Osteoblast (primary cell): ENCODE results near the gene GRAMD4. TPM values are rescaled to one million over a fixed set of nuclear protein-coding genes. Genes with fewer than 3 reads are reported as not detected.
A peak's percentile ranks its signal among the peaks of the same experiment; 100 is the strongest.

Experiments used
- DNase-seq: peaks from one replicate; pipeline ENCODE4 v3.0.0; 2011; ENCODE audit warnings: low spot score, mixed read lengths; ENCODE audit not compliant: insufficient read length; ENCODE audit errors: missing footprints
- H2AFZ ChIP-seq: 2 replicates; pipeline ENCODE4 v1.6.0; 2011; ENCODE audit warnings: mild to moderate bottlenecking, low read length
- H3K27ac ChIP-seq: 2 replicates; pipeline ENCODE4 v1.5.1; 2011; ENCODE audit warnings: mild to moderate bottlenecking, low read depth, low read length, moderate library complexity
- H3K27me3 ChIP-seq: 2 replicates; pipeline ENCODE4 v1.6.0; 2012; ENCODE audit warnings: mild to moderate bottlenecking, control low read depth, inconsistent platforms, low read length, moderate library complexity; ENCODE audit not compliant: insufficient read depth
- H3K36me3 ChIP-seq: 2 replicates; pipeline ENCODE4 v1.5.1; 2011; ENCODE audit warnings: mild to moderate bottlenecking, low read length, control low read depth, moderate library complexity; ENCODE audit not compliant: insufficient read depth
- H3K4me1 ChIP-seq: 2 replicates; pipeline ENCODE4 v1.5.1; 2011; ENCODE audit warnings: mild to moderate bottlenecking, low read length, control low read depth, moderate library complexity; ENCODE audit not compliant: insufficient read depth
- H3K4me2 ChIP-seq: 2 replicates; pipeline ENCODE4 v1.6.0; 2011; ENCODE audit warnings: mild to moderate bottlenecking, low read length; ENCODE audit not compliant: insufficient read depth
- H3K4me3 ChIP-seq: fragments of 200-600 bp; sonication (generic); 3 replicates; pipeline ENCODE4 v1.5.1; 2012; ENCODE audit warnings: mild to moderate bottlenecking, low read length, inconsistent platforms; ENCODE audit not compliant: insufficient read depth
- H3K79me2 ChIP-seq: 2 replicates; pipeline ENCODE4 v1.6.0; 2012; ENCODE audit warnings: mild to moderate bottlenecking, low read length, control low read depth, inconsistent platforms; ENCODE audit not compliant: insufficient read depth
- H3K9me3 ChIP-seq: 2 replicates; pipeline ENCODE4 v1.5.1; 2011; ENCODE audit warnings: low read depth, low read length, control low read depth
- H4K20me1 ChIP-seq: 2 replicates; pipeline ENCODE4 v1.6.0; 2012; ENCODE audit warnings: mild to moderate bottlenecking, low read length, control low read depth; ENCODE audit not compliant: insufficient read depth
- total RNA-seq: library from RNA; depleted of rRNA; stranded (reverse); fragments of >200 nt; gene quantifications from 2 replicates; pipeline ENCODE4 v1.2.3, GENCODE V29; 2012
- TF ChIP-seq, protein P1 (sequence below): IDR thresholded peaks from 2 replicates; pipeline ENCODE4 v1.5.1; 2011; ENCODE audit warnings: mild to moderate bottlenecking, low read depth, low read length, moderate library complexity; ENCODE audit errors: extremely low read depth

The GRAMD4 gene
- total RNA-seq, 1 donor: 17.0 TPM

DNA sequence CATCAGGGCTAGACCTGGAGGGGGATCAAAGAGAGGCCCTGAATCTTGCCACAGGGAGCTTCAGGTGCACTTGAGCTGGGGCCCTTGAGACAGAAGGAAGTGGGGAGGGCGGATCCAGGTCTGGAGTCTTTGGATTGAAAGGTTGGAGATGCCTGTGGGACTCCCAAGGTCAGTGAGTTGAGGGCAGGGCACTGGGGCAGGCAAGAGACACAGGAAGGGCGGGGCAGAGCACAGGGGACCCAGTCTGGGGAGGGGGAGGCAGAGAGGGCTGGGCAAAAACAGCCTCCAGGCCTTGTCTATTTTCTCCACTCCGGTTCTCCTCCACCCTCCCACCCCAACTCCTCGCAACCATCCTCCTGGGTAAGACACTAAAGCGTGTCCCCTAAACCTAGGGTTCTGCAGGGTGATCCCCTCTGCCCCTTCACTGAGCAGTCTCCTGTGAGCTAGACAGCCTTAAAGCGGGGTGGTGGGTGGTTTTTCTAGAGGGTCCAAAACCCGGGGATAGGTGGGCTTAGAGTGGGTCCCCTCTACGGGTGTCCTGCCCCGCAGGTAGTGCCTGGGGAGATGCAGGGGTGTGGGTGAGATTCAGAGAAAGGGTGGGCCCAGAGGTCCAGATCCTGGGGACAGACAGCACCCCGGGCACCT is 44.2 kb upstream of the GRAMD4 start:
- Histone ChIP-seq H2AFZ (peak overlapping the region; percentile 74), H3K36me3 (no peaks in the 10 kb centered on the region), H3K27me3 (peaks cover 3% of the 10 kb centered on the region), H3K79me2 (peaks cover 18% of the 10 kb centered on the region), H3K4me2 (peak overlapping the region; percentile 79), H3K4me1 (peaks cover 7% of the 10 kb centered on the region), H3K27ac (no peak overlapping the region), H3K4me3 (peak overlapping the region; percentile 70), H4K20me1 (peaks cover 20% of the 10 kb centered on the region), H3K9me3 (peaks cover 6% of the 10 kb centered on the region)
- no peak for DNase-seq
- TF ChIP-seq, protein P1, sequence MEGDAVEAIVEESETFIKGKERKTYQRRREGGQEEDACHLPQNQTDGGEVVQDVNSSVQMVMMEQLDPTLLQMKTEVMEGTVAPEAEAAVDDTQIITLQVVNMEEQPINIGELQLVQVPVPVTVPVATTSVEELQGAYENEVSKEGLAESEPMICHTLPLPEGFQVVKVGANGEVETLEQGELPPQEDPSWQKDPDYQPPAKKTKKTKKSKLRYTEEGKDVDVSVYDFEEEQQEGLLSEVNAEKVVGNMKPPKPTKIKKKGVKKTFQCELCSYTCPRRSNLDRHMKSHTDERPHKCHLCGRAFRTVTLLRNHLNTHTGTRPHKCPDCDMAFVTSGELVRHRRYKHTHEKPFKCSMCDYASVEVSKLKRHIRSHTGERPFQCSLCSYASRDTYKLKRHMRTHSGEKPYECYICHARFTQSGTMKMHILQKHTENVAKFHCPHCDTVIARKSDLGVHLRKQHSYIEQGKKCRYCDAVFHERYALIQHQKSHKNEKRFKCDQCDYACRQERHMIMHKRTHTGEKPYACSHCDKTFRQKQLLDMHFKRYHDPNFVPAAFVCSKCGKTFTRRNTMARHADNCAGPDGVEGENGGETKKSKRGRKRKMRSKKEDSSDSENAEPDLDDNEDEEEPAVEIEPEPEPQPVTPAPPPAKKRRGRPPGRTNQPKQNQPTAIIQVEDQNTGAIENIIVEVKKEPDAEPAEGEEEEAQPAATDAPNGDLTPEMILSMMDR: no peak

DNA sequence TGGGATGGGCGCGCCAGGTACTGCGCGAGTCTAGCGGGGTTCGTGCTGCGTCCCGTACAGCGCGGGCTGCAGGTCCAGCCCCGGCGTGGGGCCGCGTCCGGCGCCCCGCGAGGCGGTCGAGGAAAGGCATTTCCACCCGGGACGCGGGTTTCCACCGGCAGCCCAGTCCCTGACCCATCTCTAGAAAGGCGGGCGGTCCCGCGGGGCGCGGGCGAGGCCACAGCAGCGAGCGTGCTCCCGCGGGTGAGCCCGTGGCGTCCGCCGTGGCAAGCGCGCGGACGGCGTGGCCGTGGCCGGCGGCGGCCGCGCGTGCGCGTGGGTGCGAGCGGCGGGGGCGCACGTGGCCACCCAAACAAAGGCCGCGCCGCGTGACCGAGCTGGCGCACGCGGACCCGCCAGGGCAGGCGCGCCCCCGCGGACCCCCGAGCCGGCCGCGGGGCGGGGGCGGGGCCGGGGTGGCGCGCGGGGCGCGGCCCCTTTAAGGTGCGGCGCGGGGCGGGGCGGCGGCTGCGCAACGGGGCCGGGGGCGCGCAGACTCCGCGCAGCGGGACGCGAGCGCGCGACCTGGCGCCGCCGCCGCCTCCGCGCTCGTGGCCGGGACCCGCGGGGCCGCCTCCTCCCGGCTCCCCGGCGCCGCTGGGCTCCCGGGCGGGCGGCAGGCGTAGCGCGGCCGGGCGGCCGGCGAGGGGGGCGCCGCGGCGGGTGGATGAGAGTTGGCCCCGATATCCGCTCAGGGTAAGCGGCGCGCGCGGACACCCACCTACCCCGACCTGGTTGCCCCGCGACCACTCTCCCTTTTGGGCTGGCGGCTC is 43.4 kb upstream of the GRAMD4 start:
- Histone ChIP-seq H3K79me2 (peaks cover 24% of the 10 kb centered on the region), H3K27ac (no peak overlapping the region), H3K4me3 (peak overlapping the region; percentile 76), H3K27me3 (peaks cover 3% of the 10 kb centered on the region), H4K20me1 (peaks cover 27% of the 10 kb centered on the region), H3K9me3 (peaks cover 5% of the 10 kb centered on the region), H3K36me3 (no peaks in the 10 kb centered on the region), H3K4me1 (peaks cover 7% of the 10 kb centered on the region), H3K4me2 (peak overlapping the region; percentile 79), H2AFZ (peak overlapping the region; percentile 74)
- peak; percentile 99 for DNase-seq
- TF ChIP-seq, protein P1: no peak

DNA sequence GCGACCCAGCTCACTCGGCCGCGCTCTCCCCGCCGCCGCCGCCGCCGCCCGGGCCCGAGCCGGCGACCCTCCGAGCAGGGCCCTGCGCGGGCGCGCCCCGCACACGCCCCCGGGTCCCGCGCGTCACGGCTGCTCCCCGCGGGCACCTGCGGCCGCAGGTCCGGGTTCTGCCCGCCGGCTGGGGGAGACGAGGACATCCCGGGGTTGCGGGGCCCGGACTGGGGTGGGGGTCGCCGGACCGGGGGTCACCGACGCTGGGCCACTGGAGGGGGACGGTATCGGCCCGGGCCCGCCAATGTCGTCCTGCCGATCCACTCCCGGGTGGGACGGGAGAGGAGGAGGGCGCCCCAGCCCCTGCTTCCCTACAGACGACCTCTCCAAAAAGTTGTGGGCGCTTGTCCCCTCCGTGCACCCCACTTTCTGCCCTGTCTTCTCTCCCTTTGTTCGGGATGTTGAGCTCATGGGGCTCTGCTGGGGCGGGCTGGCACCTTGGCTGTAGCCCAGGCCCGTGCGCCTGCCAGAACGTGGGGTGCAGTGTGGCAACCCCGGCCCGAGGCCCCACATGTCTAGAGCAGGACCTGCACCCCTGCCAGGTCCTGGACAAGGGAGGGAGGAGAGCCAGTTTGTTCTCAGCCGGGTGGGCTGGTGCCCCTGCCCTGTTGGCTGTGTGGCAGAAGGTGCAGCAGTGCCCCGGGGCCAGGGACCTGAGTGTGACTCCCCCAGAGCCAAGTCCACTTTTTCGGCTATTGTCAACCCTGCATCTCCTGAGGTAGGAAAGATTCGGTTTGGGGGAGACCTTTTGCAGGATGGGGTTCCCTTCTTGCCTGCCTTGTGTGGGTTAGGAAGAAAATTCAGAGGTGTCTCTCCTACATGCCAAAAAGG is 42.6 kb upstream of the GRAMD4 start:
- H4K20me1 ChIP-seq: peaks cover 34% of the 10 kb centered on the region
- H3K27ac ChIP-seq: no peak overlapping the region
- H3K79me2 ChIP-seq: peaks cover 30% of the 10 kb centered on the region
- H3K4me2 ChIP-seq: peak overlapping the region; percentile 84
- H3K36me3 ChIP-seq: no peaks in the 10 kb centered on the region
- no peaks in the 10 kb centered on the region for H3K9me3 ChIP-seq
- H3K27me3 ChIP-seq: peaks cover 3% of the 10 kb centered on the region
- H3K4me1 ChIP-seq: peaks cover 7% of the 10 kb centered on the region
- TF ChIP-seq, protein P1: no peak
- H3K4me3 ChIP-seq: peak overlapping the region; percentile 76
- peak; percentile 91 for DNase-seq
- peak overlapping the region; percentile 41 for H2AFZ ChIP-seq
